Kasumi-1 (cell line): ENCODE results near the gene IL17RD.
A peak's percentile ranks its signal among the peaks of the same experiment; 100 is the strongest.

Source experiments
- DNase-seq, 2 experiments: peaks; one replicate each; lab custom pipeline; 2025; lab: John Stamatoyannopoulos, UW

Gene IL17RD

GRCh38 chr3:57158813-57159738 lies 6.1 kb downstream of the IL17RD start:
- peak; percentile 54 to 73 for DNase-seq

DNA sequence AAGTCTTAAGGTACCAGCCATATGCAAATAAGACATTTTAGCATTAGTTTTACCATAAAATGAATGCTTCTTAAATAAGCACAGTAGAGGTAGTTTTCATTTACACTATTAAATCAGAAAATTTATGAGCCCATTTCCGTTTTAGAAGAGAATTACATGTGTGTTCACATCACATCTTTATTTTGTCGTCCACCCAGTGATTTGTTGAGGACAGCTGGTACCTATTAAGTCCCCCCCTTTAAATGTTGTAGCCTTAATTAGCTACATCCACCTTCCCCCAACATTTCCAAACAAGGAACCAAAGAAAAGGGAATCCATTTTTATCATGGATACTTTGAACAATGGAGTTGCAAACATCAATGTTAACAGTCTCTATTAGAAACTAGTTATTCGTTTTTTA lies 6.8 kb downstream of the IL17RD start:
- DNase-seq, result no peak

DNA sequence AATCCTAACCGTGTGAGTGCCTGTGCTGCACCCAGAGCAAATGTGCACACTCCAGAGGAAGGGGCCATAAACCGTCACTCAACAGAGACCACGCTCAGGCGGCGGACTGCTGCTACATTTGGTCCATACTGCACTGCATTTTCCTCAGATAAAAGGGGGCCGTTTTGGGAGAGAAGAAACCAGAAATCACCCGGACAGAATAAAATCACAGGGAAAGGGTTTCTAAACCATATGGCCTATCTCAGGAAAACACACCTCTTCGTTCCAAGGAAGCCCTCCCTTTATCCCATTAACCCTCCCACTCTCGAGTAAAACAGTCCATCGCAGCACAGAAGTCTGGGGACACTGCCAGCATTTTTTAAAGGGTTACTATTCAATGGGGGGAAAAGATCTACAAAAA lies 7.6 kb downstream of the IL17RD start:
- DNase-seq, result no peak

GRCh38 chr3:57155310-57155643 lies 9.9 kb downstream of the IL17RD start:
- DNase-seq, result no peak

DNA sequence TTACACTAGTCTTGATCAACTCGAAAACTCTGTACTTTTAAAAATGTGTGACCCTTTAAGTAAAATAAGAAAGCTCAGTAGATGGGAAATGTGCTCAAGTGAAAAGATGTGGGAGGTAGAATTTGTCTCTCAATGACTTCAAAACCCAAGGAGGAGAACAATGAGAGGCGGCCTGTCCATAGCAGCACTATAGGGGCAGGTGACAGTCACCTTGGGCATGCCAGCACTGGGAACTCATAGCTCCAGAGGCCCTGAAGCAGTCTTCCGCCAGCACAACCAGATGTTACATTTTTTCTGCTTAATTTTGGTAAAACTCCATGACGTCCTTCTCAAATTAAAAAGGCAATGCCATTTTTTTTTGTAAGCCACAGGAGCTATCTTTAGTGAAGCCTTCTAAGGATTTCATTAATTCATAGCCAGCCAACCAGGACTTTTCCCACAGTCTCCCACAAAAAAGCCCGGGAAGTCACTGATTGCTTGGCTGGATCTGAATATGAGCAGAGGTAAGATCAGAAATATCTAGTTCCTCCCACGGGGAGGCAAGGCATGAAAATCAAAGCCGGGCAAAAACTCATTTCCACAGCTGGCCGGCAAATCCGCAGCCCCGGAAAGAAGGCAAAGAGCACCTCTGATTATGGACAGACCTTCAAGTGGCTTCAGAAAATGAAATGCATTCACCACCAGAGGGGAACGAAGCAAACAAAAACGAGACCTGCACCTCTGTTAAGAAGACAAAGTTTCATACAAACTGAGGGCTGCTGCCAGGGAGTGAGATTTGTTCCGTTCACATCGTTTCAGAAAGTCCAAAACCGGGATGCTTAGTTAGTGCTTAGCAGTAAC lies 10.5 kb downstream of the IL17RD start:
- no peak for DNase-seq

DNA sequence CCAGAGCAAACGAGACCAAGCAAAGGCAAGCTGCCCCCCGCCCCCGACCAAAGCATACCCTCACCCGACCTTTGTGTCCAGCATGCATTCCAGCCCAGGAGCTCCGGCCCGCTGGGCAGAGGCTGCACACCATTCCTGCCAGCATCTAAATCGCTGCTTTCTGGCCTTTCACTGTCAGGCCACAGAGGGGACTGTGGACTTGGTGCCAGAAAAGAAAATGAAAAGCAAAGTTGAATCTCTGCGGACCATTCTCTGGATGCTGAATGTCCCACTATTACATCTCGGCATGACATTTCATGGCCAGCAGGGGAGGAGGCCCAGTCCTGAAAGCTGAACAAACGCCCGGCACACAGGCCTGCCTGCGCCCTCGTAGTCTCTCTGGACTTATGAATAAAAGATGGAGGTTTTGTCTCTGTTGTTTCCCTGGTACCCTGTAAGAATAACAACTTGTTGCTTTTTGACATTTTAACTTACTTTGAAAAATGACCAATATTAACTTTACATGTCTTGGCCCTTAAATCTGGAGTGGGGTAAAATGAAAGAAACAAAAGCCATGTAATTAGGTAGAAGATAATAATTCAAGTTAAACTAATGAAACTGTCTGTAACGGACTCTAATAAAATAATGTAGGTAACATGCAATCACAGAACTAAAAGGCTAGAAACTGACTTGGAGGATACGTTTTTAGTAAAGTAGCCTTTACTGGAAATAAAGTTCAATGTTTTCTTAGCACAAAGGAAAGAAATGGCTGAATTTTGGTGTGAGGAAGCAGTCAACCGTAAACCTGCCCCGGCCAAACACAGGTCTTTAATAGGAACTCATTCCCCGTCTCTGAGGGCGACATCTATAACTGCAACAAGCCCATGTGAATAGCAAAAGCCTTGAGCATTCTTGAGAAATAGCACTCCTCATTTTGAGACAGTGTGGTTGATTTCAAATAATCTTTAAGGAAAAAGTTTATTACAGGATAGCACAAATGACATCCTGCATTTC lies 12.7 kb downstream of the IL17RD start:
- no peak for DNase-seq

DNA sequence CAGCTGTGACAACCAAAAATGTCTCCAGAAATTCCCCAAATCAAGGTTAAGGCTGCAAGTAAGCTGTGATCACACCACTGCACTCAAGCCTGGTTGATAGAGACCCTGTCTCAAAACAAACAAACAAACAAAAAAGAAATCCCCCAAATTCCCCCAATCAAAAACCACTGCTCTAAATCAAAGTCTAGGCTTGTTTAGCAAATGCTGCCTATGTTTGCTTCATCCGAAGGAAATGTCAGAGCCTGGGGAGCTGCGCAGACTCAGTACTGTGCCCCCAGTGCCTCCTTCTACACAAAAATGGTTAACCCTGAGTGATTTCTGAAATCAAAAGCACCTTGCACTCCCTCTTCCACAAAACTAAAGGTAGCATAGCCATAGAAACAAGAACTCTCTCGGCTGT lies 13.4 kb downstream of the IL17RD start:
- no peak for DNase-seq

DNA sequence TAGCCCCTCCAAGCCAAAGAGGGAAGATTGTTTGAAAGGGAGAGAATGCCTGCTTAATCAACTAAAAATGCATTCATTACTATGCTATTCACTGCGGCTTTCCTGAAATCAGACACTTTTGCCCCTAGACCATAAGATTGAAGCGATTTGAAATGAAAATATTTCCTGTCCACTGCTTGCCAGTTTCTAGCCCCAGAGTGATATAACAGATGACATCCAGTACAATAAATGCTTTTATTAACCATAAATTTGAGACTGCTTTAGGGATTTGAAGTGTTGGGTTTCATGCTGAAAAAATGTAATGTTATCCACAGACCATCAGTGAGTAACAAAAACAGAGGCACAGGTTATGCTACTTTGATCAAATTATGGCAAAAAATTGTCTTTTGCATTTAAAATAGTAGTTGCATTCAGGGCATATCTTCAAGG lies 14.1 kb downstream of the IL17RD start:
- DNase-seq, result no peak

GRCh38 chr3:57150113-57150581 lies 15.0 kb downstream of the IL17RD start:
- DNase-seq, result no peak

DNA sequence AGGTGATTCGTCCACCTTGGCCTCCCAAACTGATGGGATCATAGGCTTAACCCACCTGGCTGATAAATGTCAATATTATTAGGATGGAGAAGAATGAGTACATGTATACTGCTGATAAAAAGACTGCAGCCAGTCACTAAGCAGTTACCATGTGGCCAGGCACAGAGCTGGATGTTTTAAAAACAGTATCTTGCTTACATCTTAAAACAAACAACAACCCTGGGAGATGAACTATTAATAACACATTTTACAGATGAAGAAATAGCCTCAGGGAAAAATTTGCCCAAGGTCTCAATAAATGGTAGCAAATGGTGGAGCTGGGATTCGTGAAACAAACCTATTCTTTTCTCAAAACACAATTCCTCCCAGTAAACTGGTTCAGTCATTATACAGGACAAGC lies 18.1 kb downstream of the IL17RD start:
- DNase-seq, result no peak

- no peak for DNase-seq
Measured at GRCh38 chr3:57145852-57146251, 19.3 kb downstream of the IL17RD start.

DNA sequence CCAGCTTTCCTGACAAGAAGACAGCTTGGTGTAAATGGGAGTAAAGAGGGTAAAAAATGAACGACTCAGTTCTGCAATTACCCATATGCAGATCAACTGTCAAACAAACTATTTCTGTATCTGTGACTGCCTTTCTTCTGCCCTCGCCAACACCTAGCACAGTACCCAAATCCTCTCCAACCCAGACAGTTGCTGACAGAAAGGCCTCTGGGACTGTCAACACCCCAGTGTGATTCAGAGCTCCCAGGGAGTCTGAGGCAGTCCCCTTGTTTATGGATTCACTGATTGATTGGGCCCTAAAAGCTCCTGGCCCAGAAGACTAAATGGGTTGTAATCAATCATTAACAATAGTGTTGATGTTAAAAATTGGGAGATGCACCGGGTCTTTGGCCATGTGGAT lies 20.2 kb downstream of the IL17RD start:
- DNase-seq, result no peak

- no peak for DNase-seq
Measured at GRCh38 chr3:57143886-57144459, 21.2 kb downstream of the IL17RD start.

GRCh38 chr3:57142411-57142723 lies 22.8 kb downstream of the IL17RD start:
- DNase-seq, result no peak

DNA sequence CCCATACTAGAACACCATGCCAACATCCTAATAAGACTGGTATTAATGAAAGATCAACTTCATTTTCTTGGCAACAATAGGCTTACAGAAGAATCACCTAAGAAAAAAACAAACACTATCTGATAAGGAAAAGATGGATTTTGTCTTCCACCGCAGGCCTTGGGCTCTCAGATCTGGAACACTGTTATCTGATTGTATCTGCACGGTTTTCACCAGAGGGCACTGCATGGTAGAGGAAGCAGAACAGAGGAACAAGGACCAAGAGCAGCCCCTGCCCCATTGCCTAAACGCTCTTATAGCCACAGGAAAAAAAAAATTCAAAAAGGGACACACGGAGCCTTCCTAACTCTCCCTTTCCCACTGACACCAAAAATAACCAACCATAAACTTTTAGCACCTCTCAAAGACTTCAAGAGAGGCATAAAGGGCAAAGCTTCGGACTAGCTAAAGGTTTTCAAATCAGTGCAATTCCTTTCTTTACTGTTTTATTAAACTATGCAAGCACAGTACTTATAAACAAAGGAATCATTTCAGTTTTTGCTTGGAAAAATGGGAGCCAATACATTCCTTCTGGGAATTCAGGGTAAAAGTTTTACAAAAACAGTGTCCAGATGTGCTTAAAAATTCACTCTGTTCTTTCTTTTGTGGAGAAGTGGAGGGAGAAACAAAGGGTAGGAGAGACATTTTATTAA lies 23.3 kb downstream of the IL17RD start:
- peak; percentile 17 to 24 for DNase-seq

- no peak for DNase-seq
Measured at GRCh38 chr3:57140894-57141293, 24.3 kb downstream of the IL17RD start.

- DNase-seq, result no peak
Measured at GRCh38 chr3:57135964-57136719, 29.0 kb downstream of the IL17RD start.

GRCh38 chr3:57133157-57133556 lies 32.0 kb downstream of the IL17RD start:
- no peak for DNase-seq

- no peak for DNase-seq
Measured at GRCh38 chr3:57132674-57133073, 32.5 kb downstream of the IL17RD start.

- no peak for DNase-seq
Measured at GRCh38 chr3:57131210-57131588, 34.0 kb downstream of the IL17RD start.
